SK-N-SH (cell line): ENCODE data around the gene VPS16. TPM values are rescaled to one million over a fixed set of nuclear protein-coding genes. Genes with fewer than 3 reads are reported as not detected.

Experiments used
- CTCF ChIA-PET: fragments of 300-600, 350-600 bp; formaldehyde crosslinking; extraction: SDS; loops from one replicate; lab custom pipeline; 2021; lab: Yijun Ruan, JAX
- POLR2A ChIA-PET: fragments of 350-600 bp; sonication (Branson Sonifier 250); formaldehyde crosslinking; extraction: SDS; loops from one replicate; lab custom pipeline; 2020; ENCODE audit warnings: antibody characterized with exemption, inconsistent platforms; lab: Yijun Ruan, JAX
- DNase-seq: peaks from one replicate; pipeline ENCODE4 v3.0.0; 2012
- H2AFZ ChIP-seq: fragments of 200-600 bp; sonication (generic); 2 replicates; pipeline ENCODE4 v1.8.1; 2016; ENCODE audit warnings: antibody characterized with exemption, mild to moderate bottlenecking, low read depth
- H3F3A ChIP-seq: fragments of 200-600 bp; sonication (generic); replicated peaks from 2 replicates; pipeline ENCODE3; 2016; ENCODE audit warnings: antibody characterized with exemption, mild to moderate bottlenecking; ENCODE audit not compliant: insufficient read depth
- H3K27ac ChIP-seq, 2 experiments: fragments of 200-500 bp in 1 of 2; fragments of 200-600 bp in 1 of 2; sonication (Bioruptor generic) in 1 of 2; sonication (generic), shearing (Covaris generic) in 1 of 2; 2 replicates each; pipeline versions ENCODE4 v1.5.1 to v1.6.1; 2014 to 2016; ENCODE audit warnings: low read depth in 2 of 2, inconsistent platforms in 1 of 2, low read length in 1 of 2, mild to moderate bottlenecking in 1 of 2, mixed read lengths in 1 of 2
- H3K27me3 ChIP-seq: fragments of 200-600 bp; sonication (generic), shearing (Covaris generic); 2 replicates; pipeline ENCODE4 v1.6.1; 2016; ENCODE audit warnings: mixed run types; ENCODE audit not compliant: insufficient read depth
- H3K36me3 ChIP-seq, 2 experiments: fragments of 200-500 bp in 1 of 2; fragments of 200-600 bp in 1 of 2; sonication (Bioruptor generic) in 1 of 2; sonication (generic) in 1 of 2; replicated peaks in 1 of 2; 2 replicates each; pipeline versions ENCODE3 to v1.5.1; 2014 to 2016; ENCODE audit warnings: low read length in 1 of 2, mild to moderate bottlenecking in 1 of 2; ENCODE audit not compliant: insufficient read depth in 2 of 2, control insufficient read depth in 1 of 2
- H3K4me1 ChIP-seq, 2 experiments: fragments of 200-500 bp in 1 of 2; fragments of 200-600 bp in 1 of 2; sonication (Bioruptor generic) in 1 of 2; sonication (generic), shearing (Covaris generic) in 1 of 2; 2 replicates each; pipeline versions ENCODE4 v1.5.1 to v1.6.1; 2014 to 2016; ENCODE audit warnings: low read depth in 1 of 2, low read length in 1 of 2, mixed run types in 1 of 2; ENCODE audit not compliant: insufficient read depth in 2 of 2, control insufficient read depth in 1 of 2
- H3K4me2 ChIP-seq: fragments of 200-600 bp; sonication (generic), shearing (Covaris generic); 2 replicates; pipeline ENCODE4 v1.6.1; 2017; ENCODE audit warnings: mixed run types
- H3K4me3 ChIP-seq, 2 experiments: fragments of 200-500 bp in 1 of 2; fragments of 200-600 bp in 1 of 2; sonication (Bioruptor generic) in 1 of 2; sonication (generic), shearing (Covaris generic) in 1 of 2; 2 replicates each; pipeline versions ENCODE4 v1.5.1 to v1.8.1; 2014 to 2016; ENCODE audit warnings: low read depth in 2 of 2, inconsistent platforms in 1 of 2, low read length in 1 of 2, mild to moderate bottlenecking in 1 of 2, mixed read lengths in 1 of 2, moderate library complexity in 1 of 2
- H3K79me2 ChIP-seq: fragments of 200-600 bp; sonication (generic); 2 replicates; pipeline ENCODE4 v1.8.1; 2017; ENCODE audit warnings: mild to moderate bottlenecking; ENCODE audit not compliant: insufficient read depth
- H3K9ac ChIP-seq: fragments of 200-600 bp; sonication (generic); 2 replicates; pipeline ENCODE4 v1.6.1; 2017; ENCODE audit warnings: mixed run types
- H3K9me2 ChIP-seq: fragments of 200-600 bp; sonication (generic); 2 replicates; pipeline ENCODE4 v1.6.1; 2017; ENCODE audit warnings: mixed run types
- H3K9me3 ChIP-seq: fragments of 200-600 bp; sonication (generic); 2 replicates; pipeline ENCODE4 v1.6.1; 2017; ENCODE audit warnings: mixed run types, mild to moderate bottlenecking, moderate library complexity
- H4K20me1 ChIP-seq: fragments of 200-600 bp; sonication (generic); 2 replicates; pipeline ENCODE4 v1.6.1; 2017; ENCODE audit warnings: mild to moderate bottlenecking, mixed run types; ENCODE audit not compliant: insufficient read depth
- FOSL2 ChIP-seq: IDR thresholded peaks from 2 replicates; pipeline ENCODE4 v1.4.0; 2012; ENCODE audit warnings: low read depth, mild to moderate bottlenecking, moderate library complexity, borderline replicate concordance
- GABPA ChIP-seq: IDR thresholded peaks from 2 replicates; pipeline ENCODE4 v1.4.0; 2012; ENCODE audit warnings: low read depth, mild to moderate bottlenecking
- JUND ChIP-seq: IDR thresholded peaks from 2 replicates; pipeline ENCODE4 v1.4.0; 2012
- NRF1 ChIP-seq: IDR thresholded peaks from 2 replicates; pipeline ENCODE4 v1.6.1; 2012; ENCODE audit warnings: low read depth, mild to moderate bottlenecking, low read length
- POLR2AphosphoS5 ChIP-seq: IDR thresholded peaks from 2 replicates; pipeline ENCODE4 v1.6.1; 2012; ENCODE audit warnings: low read depth, low read length
- RAD21 ChIP-seq: IDR thresholded peaks from 2 replicates; pipeline ENCODE4 v1.6.1; 2012; ENCODE audit warnings: mild to moderate bottlenecking, low read length
- RFX5 ChIP-seq: IDR thresholded peaks from 2 replicates; pipeline ENCODE4 v1.6.1; 2012; ENCODE audit warnings: mild to moderate bottlenecking, improper control_type of control experiment, low read length
- RXRA ChIP-seq: IDR thresholded peaks from 2 replicates; pipeline ENCODE4 v1.4.0; 2012; ENCODE audit warnings: low read depth, mild to moderate bottlenecking, borderline replicate concordance
- SIN3A ChIP-seq: IDR thresholded peaks from 2 replicates; pipeline ENCODE4 v1.6.1; 2012; ENCODE audit warnings: low read depth, mild to moderate bottlenecking, low read length, moderate library complexity, borderline replicate concordance
- TAF1 ChIP-seq: IDR thresholded peaks from 2 replicates; pipeline ENCODE4 v1.6.1; 2012; ENCODE audit warnings: low read depth, mild to moderate bottlenecking, low read length, moderate library complexity, borderline replicate concordance
- USF1 ChIP-seq: IDR thresholded peaks from 2 replicates; pipeline ENCODE4 v1.4.0; 2012; ENCODE audit warnings: low read depth, borderline replicate concordance
- USF2 ChIP-seq: fragments of 150-350 bp; IDR thresholded peaks from 2 replicates; pipeline ENCODE4 v1.6.1; 2017; ENCODE audit warnings: antibody characterized with exemption, low read length, low read depth, borderline replicate concordance
- ZBTB33 ChIP-seq: IDR thresholded peaks from 2 replicates; pipeline ENCODE4 v1.4.0; 2012; ENCODE audit warnings: low read depth, borderline replicate concordance
- WGBS: methylation state at CpG from one replicate; pipeline ENCODE4 v1.1.6; 2017; ENCODE audit warnings: low lambda C conversion rate; 5-methylcytosine and 5-hydroxymethylcytosine counted together
- polyA plus RNA-seq, 3 experiments: library from polyadenylated mRNA; depleted of rRNA; stranded (reverse); fragments of >200 nt; gene quantifications; 2 replicates each; pipeline ENCODE4 v1.2.3, GENCODE V29; 2012

The VPS16 gene
- polyA plus RNA-seq, 1 of the 3 experiments (the other 2 are of a cell fraction), result 62.0 TPM

- no peak overlapping the region for H3K4me2 ChIP-seq
- peaks cover 13% of the 10 kb centered on the region for H3F3A ChIP-seq
- H3K9ac ChIP-seq, result no peak overlapping the region
- ChIA-PET CTCF (interaction anchor here (0.7 to 1.4 kb wide), 4 partner anchors 10 to 26 kb away, joined by 3 to 5 read pairs (median 3); no protein-coding TSS in a partner anchor), POLR2A (no interaction called here)
- peaks cover 0 to 3% of the 10 kb centered on the region in 2 experiments; a peak in 1 of 4 replicates for H3K4me1 ChIP-seq
- no peaks in the 10 kb centered on the region for H3K27me3 ChIP-seq
- no peak for TF ChIP-seq FOSL2
- no peak for TF ChIP-seq GABPA
- TF ChIP-seq ZBTB33, result no peak
- no peak for TF ChIP-seq TAF1
- TF ChIP-seq NRF1, result no peak
- no peak for TF ChIP-seq USF1
- no peak for TF ChIP-seq RAD21
- no peak for TF ChIP-seq RXRA
- TF ChIP-seq JUND, result no peak
- no peak for TF ChIP-seq SIN3A
- no peak for TF ChIP-seq RFX5
- peaks cover 0 to 4% of the 10 kb centered on the region in 2 experiments for H3K36me3 ChIP-seq
- 99% methylated on average over 4 of the region's 4 CpGs for WGBS
- no peak overlapping the region for H2AFZ ChIP-seq
- no peak for DNase-seq
- H4K20me1 ChIP-seq, result peaks cover 51% of the 10 kb centered on the region
- H3K27ac ChIP-seq, result no peak overlapping the region
- H3K9me2 ChIP-seq, result no peaks in the 10 kb centered on the region
- H3K79me2 ChIP-seq, result peaks cover 89% of the 10 kb centered on the region
- no peak overlapping the region for H3K4me3 ChIP-seq
- no peaks in the 10 kb centered on the region for H3K9me3 ChIP-seq
Observed at GRCh38 chr20:2888224-2888955, 47.8 kb downstream of the VPS16 start.

GRCh38 chr20:2889209-2889608, 48.7 kb downstream of the VPS16 start:
- Histone ChIP-seq H3K27ac (no peak overlapping the region), H4K20me1 (peaks cover 45% of the 10 kb centered on the region), H3K4me2 (no peak overlapping the region), H3K4me3 (no peak overlapping the region), H3K27me3 (no peaks in the 10 kb centered on the region), H3K9me3 (no peaks in the 10 kb centered on the region), H3K9ac (no peak overlapping the region), H2AFZ (no peak overlapping the region), H3K9me2 (no peaks in the 10 kb centered on the region), H3K36me3 (peaks cover 0 to 4% of the 10 kb centered on the region in 2 experiments), H3K4me1 (peaks cover 0 to 3% of the 10 kb centered on the region in 2 experiments; a peak in 1 of 4 replicates), H3F3A (peaks cover 13% of the 10 kb centered on the region), H3K79me2 (peaks cover 87% of the 10 kb centered on the region)
- 92% methylated on average over 1 of the region's 1 CpG for WGBS
- no peak for DNase-seq
- ChIA-PET POLR2A (no interaction called here), CTCF (interaction anchor here (0.7 to 1.2 kb wide), 2 partner anchors 24 to 25 kb away, joined by 3 to 5 read pairs; no protein-coding TSS in a partner anchor)
- TF ChIP-seq POLR2AphosphoS5, result no peak
- no peak for TF ChIP-seq RXRA
- TF ChIP-seq USF2, result no peak
